Tibial nerve (tissue), 4 donors: Measurements from ENCODE around the gene KNTC1.

Source experiments
- EP300 ChIP-seq, 2 donors: sonication (generic); formaldehyde crosslinking; IDR thresholded peaks; one replicate each; pipeline ENCODE4 v1.6.1; 2017; ENCODE audit warnings: antibody characterized with exemption in 2 of 2, mild to moderate bottlenecking in 1 of 2
- POLR2A ChIP-seq, 2 donors: fragments of 450-650 bp; IDR thresholded peaks; one replicate each; pipeline ENCODE4 v1.6.1; 2017; ENCODE audit warnings: antibody characterized with exemption in 2 of 2, mild to moderate bottlenecking in 2 of 2, moderate library complexity in 2 of 2
- TF ChIP-seq, protein P1 (sequence below), 5 experiments: fragments of 200-600 bp in 3 of 5; fragments of 450-650 bp in 2 of 5; sonication (generic) in 3 of 5; IDR thresholded peaks; one replicate each; pipeline ENCODE4 v1.5.1; 2016 to 2019; ENCODE audit warnings: antibody characterized with exemption in 5 of 5, mild to moderate bottlenecking in 3 of 5, moderate library complexity in 2 of 5

DNA sequence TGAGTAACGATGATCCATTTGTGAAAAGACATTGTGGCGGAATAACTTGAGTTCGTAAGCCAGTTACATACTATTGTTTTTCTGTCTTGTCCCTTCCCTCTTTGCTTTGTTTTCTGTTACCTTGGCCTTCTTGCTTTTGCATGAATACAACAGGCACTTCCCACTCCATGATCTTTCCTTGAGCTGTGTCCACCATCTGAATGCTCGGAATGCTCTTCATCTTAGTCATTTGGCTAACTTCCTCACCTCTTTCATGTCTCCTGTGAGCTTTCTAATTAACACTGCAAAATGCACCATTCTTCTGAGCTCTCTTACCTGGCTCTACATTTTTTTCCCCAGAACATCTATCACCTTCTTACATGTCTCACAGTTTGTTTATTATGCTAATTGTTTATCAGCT lies 10.0 kb downstream of the KNTC1 start:
- TF ChIP-seq, protein P1, sequence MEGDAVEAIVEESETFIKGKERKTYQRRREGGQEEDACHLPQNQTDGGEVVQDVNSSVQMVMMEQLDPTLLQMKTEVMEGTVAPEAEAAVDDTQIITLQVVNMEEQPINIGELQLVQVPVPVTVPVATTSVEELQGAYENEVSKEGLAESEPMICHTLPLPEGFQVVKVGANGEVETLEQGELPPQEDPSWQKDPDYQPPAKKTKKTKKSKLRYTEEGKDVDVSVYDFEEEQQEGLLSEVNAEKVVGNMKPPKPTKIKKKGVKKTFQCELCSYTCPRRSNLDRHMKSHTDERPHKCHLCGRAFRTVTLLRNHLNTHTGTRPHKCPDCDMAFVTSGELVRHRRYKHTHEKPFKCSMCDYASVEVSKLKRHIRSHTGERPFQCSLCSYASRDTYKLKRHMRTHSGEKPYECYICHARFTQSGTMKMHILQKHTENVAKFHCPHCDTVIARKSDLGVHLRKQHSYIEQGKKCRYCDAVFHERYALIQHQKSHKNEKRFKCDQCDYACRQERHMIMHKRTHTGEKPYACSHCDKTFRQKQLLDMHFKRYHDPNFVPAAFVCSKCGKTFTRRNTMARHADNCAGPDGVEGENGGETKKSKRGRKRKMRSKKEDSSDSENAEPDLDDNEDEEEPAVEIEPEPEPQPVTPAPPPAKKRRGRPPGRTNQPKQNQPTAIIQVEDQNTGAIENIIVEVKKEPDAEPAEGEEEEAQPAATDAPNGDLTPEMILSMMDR (IDR thresholded peaks at IDR 0.05) = no peak
- TF ChIP-seq POLR2A (IDR thresholded peaks at IDR 0.05) (no peak), EP300 (IDR thresholded peaks at IDR 0.05) (no peak)
